ENCODE data around the gene MEX3A. TPM values are rescaled to one million over a fixed set of nuclear protein-coding genes. Genes with fewer than 3 reads are reported as not detected.

The MEX3A gene
- total and polyA plus RNA-seq, 3 experiments from 2014 or later: 0.24 to 1.0 TPM; not detected in 1

DNA sequence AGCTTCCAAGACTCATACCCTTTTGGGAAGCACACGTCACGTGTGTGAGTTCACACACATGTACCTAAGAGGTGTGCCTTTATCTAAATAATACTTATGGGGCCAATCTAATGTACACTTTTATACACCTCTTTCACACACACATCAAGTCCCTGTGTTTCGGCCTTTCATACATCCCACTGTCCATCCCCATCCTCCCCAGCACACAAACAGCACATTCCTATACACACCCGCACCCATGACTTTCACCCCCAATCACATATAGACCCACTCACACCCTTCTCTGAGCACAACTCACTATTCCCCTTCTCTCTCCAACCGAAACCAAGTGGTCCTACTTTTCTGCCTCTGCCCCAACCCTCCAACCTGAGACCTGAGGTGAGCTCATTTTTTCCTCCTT, 3.5 kb downstream of the MEX3A start:
- Mint-ChIP-seq H3K36me3 (no peaks in the 10 kb centered on the region), H3K27ac (no peak overlapping the region), H3K4me1 (peaks cover 6 to 14% (median 12%) of the 10 kb centered on the region in 3 donors), H3K9me3 (no peaks in the 10 kb centered on the region), H3K27me3 (peaks cover 10 to 27% of the 10 kb centered on the region in 2 donors), H3K4me3 (peak overlapping the region in 1 of 7 donors; percentile 32)
- DNase-seq: no peak
- Histone ChIP-seq H3K36me3 (ENCODE audit: insufficient read depth, low read length) (no peaks in the 10 kb centered on the region), H3K27ac (ENCODE audit: low read depth, low read length) (no peak overlapping the region), H3K27me3 (ENCODE audit: insufficient read depth, low read length, poor library complexity, severe bottlenecking) (peaks cover 8% of the 10 kb centered on the region), H3K4me1 (ENCODE audit: insufficient read depth, low read length) (peaks cover 6% of the 10 kb centered on the region), H3K9me3 (ENCODE audit: low read length) (no peaks in the 10 kb centered on the region), H3K4me3 (ENCODE audit: low read length) (no peak overlapping the region)
- CTCF ChIA-PET: no interaction called here
- POLR2A ChIA-PET: no interaction called here

DNA sequence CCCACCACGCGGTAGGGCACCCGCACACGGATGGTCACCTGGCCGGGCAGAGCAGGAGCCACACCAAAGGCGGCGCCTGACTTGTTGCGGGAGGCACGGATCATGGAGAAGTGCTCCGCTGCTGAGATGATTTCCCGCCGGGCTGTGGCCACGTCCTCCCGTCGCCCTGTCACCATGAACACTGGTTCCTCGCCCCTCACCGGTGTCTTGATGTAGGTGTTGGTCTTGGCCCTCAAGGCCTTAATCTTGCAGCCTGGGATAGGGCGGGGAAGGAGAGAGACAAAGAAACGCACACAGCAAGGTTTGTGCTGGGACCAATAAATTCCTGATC, 4.9 kb downstream of the MEX3A start:
- H3K4me1 Mint-ChIP-seq: peaks cover 2 to 7% (median 6%) of the 10 kb centered on the region in 3 donors

GRCh38 chr1:156076609-156077429, 5.4 kb downstream of the MEX3A start:
- H3K27me3 ChIP-seq (ENCODE audit: insufficient read depth, low read length, poor library complexity, severe bottlenecking): no peaks in the 10 kb centered on the region
- no peaks in the 10 kb centered on the region for H3K36me3 ChIP-seq (ENCODE audit: insufficient read depth, low read length)
- H3K9me3 Mint-ChIP-seq: no peaks in the 10 kb centered on the region
- no peaks in the 10 kb centered on the region for H3K4me1 ChIP-seq (ENCODE audit: insufficient read depth, low read length)
- H3K27ac ChIP-seq (ENCODE audit: low read depth, low read length): no peak overlapping the region
- POLR2A ChIA-PET: no interaction called here
- no peaks in the 10 kb centered on the region for H3K9me3 ChIP-seq (ENCODE audit: low read length)
- no peak overlapping the region for H3K4me3 ChIP-seq (ENCODE audit: low read length)
- CTCF ChIA-PET: no interaction called here
- no peak overlapping the region for H3K27ac Mint-ChIP-seq
- H3K27me3 Mint-ChIP-seq: peaks cover 2 to 21% of the 10 kb centered on the region in 2 donors
- peak overlapping the region in 2 of 7 donors; percentile 26 to 50 for H3K4me3 Mint-ChIP-seq
- H3K36me3 Mint-ChIP-seq: no peaks in the 10 kb centered on the region
- H3K4me1 Mint-ChIP-seq: peaks cover 2 to 6% (median 5%) of the 10 kb centered on the region in 3 donors
- no peak for DNase-seq

More for the DNA sequence above, 4.9 kb downstream of the MEX3A start:
- ChIA-PET CTCF (no interaction called here), POLR2A (no interaction called here)
- no peaks in the 10 kb centered on the region for H3K27me3 ChIP-seq (ENCODE audit: insufficient read depth, low read length, poor library complexity, severe bottlenecking)
- H3K4me3 ChIP-seq (ENCODE audit: low read length): no peak overlapping the region
- H3K4me3 Mint-ChIP-seq: no peak overlapping the region
- H3K4me1 ChIP-seq (ENCODE audit: insufficient read depth, low read length): no peaks in the 10 kb centered on the region
- H3K27me3 Mint-ChIP-seq: peaks cover 2 to 18% of the 10 kb centered on the region in 2 donors
- H3K9me3 ChIP-seq (ENCODE audit: low read length): no peaks in the 10 kb centered on the region
- H3K27ac ChIP-seq (ENCODE audit: low read depth, low read length): no peak overlapping the region
- H3K36me3 Mint-ChIP-seq: no peaks in the 10 kb centered on the region
- H3K27ac Mint-ChIP-seq: no peak overlapping the region
- H3K9me3 Mint-ChIP-seq: no peaks in the 10 kb centered on the region
- H3K36me3 ChIP-seq (ENCODE audit: insufficient read depth, low read length): no peaks in the 10 kb centered on the region
- no peak for DNase-seq

DNA sequence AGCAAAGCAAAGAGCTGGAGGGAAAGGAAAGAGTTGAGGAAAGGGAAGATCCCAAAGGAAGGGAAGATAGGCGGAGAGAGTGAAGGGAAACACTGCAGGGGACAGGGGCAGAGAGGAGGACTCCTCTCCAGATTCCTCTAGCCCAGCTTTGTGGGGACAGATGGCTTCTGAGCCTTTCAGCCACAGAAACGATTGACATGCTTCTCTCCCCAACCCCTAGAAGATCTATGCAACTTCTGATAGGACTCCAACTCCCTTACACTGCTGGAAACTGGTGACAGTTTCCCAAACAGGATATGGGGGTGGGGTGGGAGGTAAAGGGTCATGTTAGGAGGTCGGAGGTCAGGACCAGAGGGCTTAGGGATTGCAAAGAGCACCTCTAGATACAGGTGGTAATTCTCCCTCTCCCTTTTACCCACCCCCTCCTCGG, 6.5 kb downstream of the MEX3A start:
- no peak for DNase-seq
- Histone ChIP-seq H3K27ac (ENCODE audit: low read depth, low read length) (no peak overlapping the region), H3K36me3 (ENCODE audit: insufficient read depth, low read length) (no peaks in the 10 kb centered on the region), H3K4me3 (ENCODE audit: low read length) (no peak overlapping the region), H3K9me3 (ENCODE audit: low read length) (no peaks in the 10 kb centered on the region), H3K4me1 (ENCODE audit: insufficient read depth, low read length) (no peaks in the 10 kb centered on the region), H3K27me3 (ENCODE audit: insufficient read depth, low read length, poor library complexity, severe bottlenecking) (no peaks in the 10 kb centered on the region)
- Mint-ChIP-seq H3K27me3 (peaks cover 4 to 16% of the 10 kb centered on the region in 2 donors), H3K4me1 (peaks cover 0 to 6% (median 0%) of the 10 kb centered on the region in 3 donors), H3K36me3 (no peaks in the 10 kb centered on the region), H3K4me3 (peak overlapping the region in 1 of 7 donors; percentile 49), H3K27ac (peak overlapping the region in 1 of 8 donors; percentile 16), H3K9me3 (no peaks in the 10 kb centered on the region)
- POLR2A ChIA-PET: no interaction called here
- CTCF ChIA-PET: interaction anchor here (1.1 to 1.3 kb wide), 2 partner anchors 15 to 54 kb away, joined by 3 read pairs; no protein-coding TSS in a partner anchor

DNA sequence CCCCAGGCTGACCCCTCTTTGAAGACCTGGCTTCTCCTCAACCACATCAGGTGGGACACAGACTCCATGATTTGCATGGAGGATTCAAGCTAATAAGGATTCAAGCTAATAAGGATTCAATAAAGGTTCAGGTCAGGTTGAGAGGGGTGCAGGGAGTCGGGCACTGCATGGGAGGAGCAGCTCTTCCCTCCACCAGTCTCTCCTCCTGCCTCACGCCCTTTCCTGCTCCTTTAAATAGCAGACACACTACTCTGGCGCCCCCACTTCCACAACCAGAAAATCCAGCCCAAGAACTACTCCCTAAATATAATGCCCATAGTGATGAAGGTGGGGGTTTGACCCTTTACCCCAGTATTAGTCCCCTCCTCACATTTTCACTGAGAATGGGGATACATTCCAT, 7.1 kb downstream of the MEX3A start:
- H3K36me3 Mint-ChIP-seq: no peaks in the 10 kb centered on the region
- peaks cover 0 to 6% (median 0%) of the 10 kb centered on the region in 3 donors for H3K4me1 Mint-ChIP-seq
- no peak overlapping the region for H3K27ac ChIP-seq (ENCODE audit: low read depth, low read length)
- no peaks in the 10 kb centered on the region for H3K4me1 ChIP-seq (ENCODE audit: insufficient read depth, low read length)
- ChIA-PET CTCF (interaction anchor here (1.1 to 1.4 kb wide), 3 partner anchors 16 to 55 kb away, joined by 3 to 4 read pairs (median 3); no protein-coding TSS in a partner anchor), POLR2A (no interaction called here)
- H3K27me3 ChIP-seq (ENCODE audit: insufficient read depth, low read length, poor library complexity, severe bottlenecking): no peaks in the 10 kb centered on the region
- no peak overlapping the region for H3K27ac Mint-ChIP-seq
- no peak for DNase-seq
- peaks cover 4 to 16% of the 10 kb centered on the region in 2 donors for H3K27me3 Mint-ChIP-seq
- H3K9me3 ChIP-seq (ENCODE audit: low read length): no peaks in the 10 kb centered on the region
- no peak overlapping the region for H3K4me3 ChIP-seq (ENCODE audit: low read length)
- H3K4me3 Mint-ChIP-seq: no peak overlapping the region
- no peaks in the 10 kb centered on the region for H3K9me3 Mint-ChIP-seq
- H3K36me3 ChIP-seq (ENCODE audit: insufficient read depth, low read length): no peaks in the 10 kb centered on the region

DNA sequence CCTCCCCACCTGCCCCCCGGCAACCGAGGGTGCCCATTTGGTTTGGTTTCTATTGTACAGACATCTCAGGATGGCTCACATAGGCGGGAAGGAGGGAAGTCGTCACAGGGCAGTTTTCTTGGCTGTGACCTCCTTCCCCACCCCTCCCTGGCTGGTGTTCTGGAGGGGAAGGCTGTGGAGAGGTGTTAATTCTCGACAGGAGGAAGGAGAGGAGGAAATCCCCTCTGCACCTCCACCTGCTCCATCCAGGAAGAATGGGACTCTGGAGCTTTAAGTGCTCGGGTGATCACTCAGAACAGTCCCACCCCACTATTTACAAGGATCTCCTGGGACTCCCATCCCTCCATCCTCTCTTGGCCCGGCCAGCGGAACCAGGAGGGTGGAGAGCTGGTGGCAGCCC, 7.6 kb downstream of the MEX3A start:
- no peak for DNase-seq
- Histone ChIP-seq H3K4me1 (ENCODE audit: insufficient read depth, low read length) (no peaks in the 10 kb centered on the region), H3K4me3 (ENCODE audit: low read length) (no peak overlapping the region), H3K27ac (ENCODE audit: low read depth, low read length) (no peak overlapping the region), H3K27me3 (ENCODE audit: insufficient read depth, low read length, poor library complexity, severe bottlenecking) (no peaks in the 10 kb centered on the region), H3K9me3 (ENCODE audit: low read length) (no peaks in the 10 kb centered on the region), H3K36me3 (ENCODE audit: insufficient read depth, low read length) (no peaks in the 10 kb centered on the region)
- Mint-ChIP-seq H3K36me3 (no peaks in the 10 kb centered on the region), H3K4me3 (no peak overlapping the region), H3K9me3 (no peaks in the 10 kb centered on the region), H3K27ac (no peak overlapping the region), H3K4me1 (peaks cover 0 to 6% (median 0%) of the 10 kb centered on the region in 3 donors), H3K27me3 (peaks cover 4 to 16% of the 10 kb centered on the region in 2 donors)
- ChIA-PET POLR2A (no interaction called here), CTCF (interaction anchor here (1.1 to 1.4 kb wide), 3 partner anchors 16 to 55 kb away, joined by 3 to 4 read pairs (median 3); no protein-coding TSS in a partner anchor)

DNA sequence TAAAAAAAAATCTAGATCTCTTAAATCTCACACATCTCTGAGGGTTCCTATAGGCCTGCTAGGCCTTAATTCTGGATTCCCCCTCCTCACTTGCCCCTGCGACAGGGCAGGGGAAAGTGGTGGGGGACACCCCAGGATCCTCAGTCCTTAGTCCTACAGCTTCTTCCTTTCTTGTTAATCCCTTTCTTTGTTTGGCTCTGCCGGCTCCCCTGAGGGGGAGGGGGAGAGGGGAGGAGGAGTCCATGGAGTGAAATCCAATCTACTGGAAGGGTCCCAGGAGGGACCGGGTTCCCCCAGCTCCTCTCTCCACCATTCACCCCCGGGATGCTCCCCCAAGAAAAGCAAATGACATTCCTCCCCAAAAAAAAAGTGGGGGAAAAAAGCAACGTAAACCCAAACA, 8.5 kb downstream of the MEX3A start:
- no peak overlapping the region for H3K4me3 Mint-ChIP-seq
- Histone ChIP-seq H3K4me3 (ENCODE audit: low read length) (no peak overlapping the region), H3K9me3 (ENCODE audit: low read length) (no peaks in the 10 kb centered on the region), H3K4me1 (ENCODE audit: insufficient read depth, low read length) (no peaks in the 10 kb centered on the region), H3K27me3 (ENCODE audit: insufficient read depth, low read length, poor library complexity, severe bottlenecking) (no peaks in the 10 kb centered on the region), H3K36me3 (ENCODE audit: insufficient read depth, low read length) (no peaks in the 10 kb centered on the region), H3K27ac (ENCODE audit: low read depth, low read length) (no peak overlapping the region)
- H3K9me3 Mint-ChIP-seq: no peaks in the 10 kb centered on the region
- H3K27ac Mint-ChIP-seq: no peak overlapping the region
- no peak for DNase-seq
- H3K4me1 Mint-ChIP-seq: peaks cover 0 to 6% (median 0%) of the 10 kb centered on the region in 3 donors
- H3K27me3 Mint-ChIP-seq: peaks cover 4 to 16% of the 10 kb centered on the region in 2 donors
- POLR2A ChIA-PET: no interaction called here
- CTCF ChIA-PET: interaction anchor here (1.4 kb wide), 1 partner anchor 23 kb away, joined by 4 read pairs; no protein-coding TSS in a partner anchor
- H3K36me3 Mint-ChIP-seq: no peaks in the 10 kb centered on the region

- H3K9me3 Mint-ChIP-seq: no peaks in the 10 kb centered on the region
- H3K27ac Mint-ChIP-seq: no peak overlapping the region
- H3K9me3 ChIP-seq (ENCODE audit: low read length): no peaks in the 10 kb centered on the region
- peaks cover 4 to 16% of the 10 kb centered on the region in 2 donors for H3K27me3 Mint-ChIP-seq
- H3K4me1 ChIP-seq (ENCODE audit: insufficient read depth, low read length): no peaks in the 10 kb centered on the region
- no peaks in the 10 kb centered on the region for H3K36me3 Mint-ChIP-seq
- DNase-seq: no peak
- no peak overlapping the region for H3K4me3 Mint-ChIP-seq
- no peaks in the 10 kb centered on the region for H3K27me3 ChIP-seq (ENCODE audit: insufficient read depth, low read length, poor library complexity, severe bottlenecking)
- H3K27ac ChIP-seq (ENCODE audit: low read depth, low read length): no peak overlapping the region
- ChIA-PET CTCF (no interaction called here), POLR2A (no interaction called here)
- H3K36me3 ChIP-seq (ENCODE audit: insufficient read depth, low read length): no peaks in the 10 kb centered on the region
- no peak overlapping the region for H3K4me3 ChIP-seq (ENCODE audit: low read length)
- H3K4me1 Mint-ChIP-seq: peaks cover 0 to 6% (median 0%) of the 10 kb centered on the region in 3 donors
These were observed 9.1 kb downstream of the MEX3A start for GRCh38 chr1:156073110-156073687.
